A549 treated with RU486 at 1 μM for 4 hours (cell line): ENCODE results near the gene CRTAP. TPM values are rescaled to one million over a fixed set of nuclear protein-coding genes. Genes with fewer than 3 reads are reported as not detected.

Experiments used
- total RNA-seq: library from RNA; stranded (reverse); fragments of 200-300 nt; extraction: Qiagen RNA extraction; gene quantifications from 5 replicates; pipeline ENCODE4 v1.2.3, GENCODE V29; 2022; ENCODE audit warnings: low read depth

CRTAP gene
- 257 to 313 TPM (median 306 TPM) in 5 replicates for total RNA-seq

GRCh38 chr3:33113772-33114621 is at the start of gene CRTAP:
CRTAP (plus strand) TSS chr3:33114014; CDS start chr3:33114078, 64 bp downstream.

Other genes starting within 250 kb of the CRTAP start
- gene CCR4, start 162.4 kb upstream of the CRTAP start, total RNA-seq: 0.03 to 0.11 TPM (median 0.06 TPM) in 3 of 5 replicates, not detected in the others
- 68.7 to 73.7 TPM (median 70.1 TPM) in 5 replicates for gene GLB1, start 16.9 kb upstream of the CRTAP start, total RNA-seq
- gene TMPPE, start 16.9 kb upstream of the CRTAP start, total RNA-seq: 1.2 to 1.7 TPM (median 1.5 TPM) in 5 replicates
- gene SUSD5, start 104.8 kb downstream of the CRTAP start, total RNA-seq: 1.9 to 3.7 TPM (median 3.5 TPM) in 5 replicates
- 5.4 to 7.8 TPM (median 7.4 TPM) in 5 replicates for gene FBXL2, start 163.4 kb downstream of the CRTAP start, total RNA-seq